OCI-LY7 (cell line): ENCODE data around the gene BOD1. TPM values are rescaled to one million over a fixed set of nuclear protein-coding genes. Genes with fewer than 3 reads are reported as not detected.

Source experiments
- BruUV-seq: library from RNA; stranded (reverse); fragments of 400-500 nt; replicated peaks from 2 replicates; lab custom pipeline; 2021; lab: Mats Ljungman, UMichigan
- CTCF ChIA-PET: fragments of 300-600 bp; sonication (Branson Sonifier 250); formaldehyde crosslinking; loops from one replicate; lab custom pipeline; 2022; ENCODE audit warnings: antibody characterized with exemption; ENCODE audit not compliant: unreplicated experiment; lab: Charles Lee
- POLR2A ChIA-PET: fragments of 300-600 bp; sonication (Branson Sonifier 250); formaldehyde crosslinking; loops from one replicate; lab custom pipeline; 2022; ENCODE audit warnings: antibody characterized with exemption; lab: Charles Lee
- DNase-seq: peaks from one replicate; pipeline ENCODE4 v3.0.0-alpha.2; 2015; ENCODE audit warnings: low spot score
- H2AFZ ChIP-seq: fragments of 200-600 bp; sonication (generic), shearing (Covaris generic); 2 replicates; pipeline ENCODE4 v1.6.1; 2014; ENCODE audit warnings: mild to moderate bottlenecking, antibody characterized with exemption, low read length, moderate library complexity
- H3K27ac ChIP-seq: fragments of 200-600 bp; sonication (generic); 2 replicates; pipeline ENCODE4 v1.5.1; 2014; ENCODE audit warnings: mixed run types, low read depth, mild to moderate bottlenecking, moderate library complexity, low read length, inconsistent platforms; ENCODE audit not compliant: poor library complexity, severe bottlenecking
- H3K36me3 ChIP-seq: fragments of 200-600 bp; sonication (generic); 2 replicates; pipeline ENCODE4 v1.6.1; 2014; ENCODE audit warnings: mild to moderate bottlenecking, antibody characterized with exemption, low read length, moderate library complexity, mixed read lengths; ENCODE audit not compliant: insufficient read depth
- H3K4me1 ChIP-seq: fragments of 200-600 bp; sonication (generic); 2 replicates; pipeline ENCODE4 v1.5.1; 2014; ENCODE audit warnings: mild to moderate bottlenecking, low read length; ENCODE audit not compliant: insufficient read depth, poor library complexity, severe bottlenecking
- H3K4me2 ChIP-seq: fragments of 200-600 bp; sonication (generic); 2 replicates; pipeline ENCODE4 v1.6.1; 2014; ENCODE audit warnings: mild to moderate bottlenecking, low read length
- H3K4me3 ChIP-seq: fragments of 200-600 bp; sonication (generic); 2 replicates; pipeline ENCODE4 v1.5.1; 2014; ENCODE audit warnings: mild to moderate bottlenecking, low read depth, low read length; ENCODE audit not compliant: poor library complexity, severe bottlenecking
- H3K79me2 ChIP-seq: fragments of 200-600 bp; sonication (generic); 2 replicates; pipeline ENCODE4 v1.6.1; 2016; ENCODE audit warnings: low read depth, mild to moderate bottlenecking, low read length, moderate library complexity, mixed read lengths; ENCODE audit not compliant: insufficient read depth
- H3K9me2 ChIP-seq: fragments of 200-600 bp; sonication (generic); 2 replicates; pipeline ENCODE4 v1.6.1; 2016; ENCODE audit warnings: mild to moderate bottlenecking, low read length, mixed read lengths; ENCODE audit not compliant: insufficient read depth
- H3K9me3 ChIP-seq: fragments of 200-600 bp; sonication (generic); 2 replicates; pipeline ENCODE4 v1.6.1; 2014; ENCODE audit warnings: mild to moderate bottlenecking, mixed run types, low read length, mixed read lengths
- H4K20me1 ChIP-seq: fragments of 200-600 bp; sonication (generic); 2 replicates; pipeline ENCODE4 v1.6.1; 2014; ENCODE audit warnings: mild to moderate bottlenecking, antibody characterized with exemption, low read length, moderate library complexity, mixed read lengths; ENCODE audit not compliant: insufficient read depth
- CTCF ChIP-seq: fragments of 200-600 bp; sonication (generic); conservative IDR thresholded peaks from 2 replicates; pipeline ENCODE4 v1.5.1; 2014; ENCODE audit warnings: mild to moderate bottlenecking, antibody characterized with exemption, low read length, moderate library complexity, mixed read lengths
- EZH2phosphoT487 ChIP-seq: fragments of 200-600 bp; sonication (generic); IDR thresholded peaks from 2 replicates; pipeline ENCODE4 v1.6.1; 2018; ENCODE audit warnings: low read depth, borderline replicate concordance, mild to moderate bottlenecking, mixed run types, antibody characterized with exemption, low read length, moderate library complexity, mixed read lengths
- intact Hi-C: fragments of 100-400 bp; cut with micrococcal nuclease; formaldehyde crosslinking; loops from one replicate; pipeline ENCODE4 v1.10.0; 2022; ENCODE audit not compliant: unreplicated experiment
- total RNA-seq, 2 experiments: library from RNA; depleted of rRNA in 1 of 2; stranded (reverse); fragments of >200 nt in 1 of 2; shearing (Covaris generic) in 1 of 2; gene quantifications; 2 replicates each; pipeline ENCODE4 v1.2.3, GENCODE V29; 2014 to 2022

The BOD1 gene
- total RNA-seq, 2 experiments from 2014 or later = 38.8 to 54.3 TPM

- ChIA-PET CTCF (interaction anchor here (1.3 kb wide), 1 partner anchor 105 kb away, joined by 3 read pairs; no protein-coding TSS in a partner anchor), POLR2A (interaction anchor here (1.1 to 1.3 kb wide), 2 partner anchors 13 to 68 kb away, joined by 3 to 4 read pairs; no protein-coding TSS in a partner anchor)
- DNase-seq = no peak
- H3K27ac ChIP-seq = no peak overlapping the region
- H3K9me3 ChIP-seq = no peaks in the 10 kb centered on the region
- intact Hi-C loops = loop anchor here (5.0 kb wide), 1 partner anchor 104 kb away; no protein-coding TSS in a partner anchor
- TF ChIP-seq CTCF (no peak), EZH2phosphoT487 (no peak)
- no peaks in the 10 kb centered on the region for H3K79me2 ChIP-seq
- H3K36me3 ChIP-seq = no peaks in the 10 kb centered on the region
- no TSS peak for BruUV-seq
- no peaks in the 10 kb centered on the region for H3K9me2 ChIP-seq
- H4K20me1 ChIP-seq = no peaks in the 10 kb centered on the region
- H3K4me3 ChIP-seq = no peak overlapping the region
- no peak overlapping the region for H2AFZ ChIP-seq
- H3K4me1 ChIP-seq = peaks cover 40% of the 10 kb centered on the region
- no peak overlapping the region for H3K4me2 ChIP-seq
These were observed 12.1 kb upstream of the BOD1 start for GRCh38 chr5:173628501-173628900.

GRCh38 chr5:173627860-173628392, 11.5 kb upstream of the BOD1 start:
- no peak for TF ChIP-seq EZH2phosphoT487
- TF ChIP-seq CTCF = no peak
- no peaks in the 10 kb centered on the region for H3K79me2 ChIP-seq
- no peaks in the 10 kb centered on the region for H4K20me1 ChIP-seq
- DNase-seq = no peak
- no peak overlapping the region for H2AFZ ChIP-seq
- peaks cover 40% of the 10 kb centered on the region for H3K4me1 ChIP-seq
- intact Hi-C loops = loop anchor here (2.0 to 5.0 kb wide), 2 partner anchors 71 to 104 kb away; no protein-coding TSS in a partner anchor
- H3K9me3 ChIP-seq = no peaks in the 10 kb centered on the region
- no TSS peak for BruUV-seq
- CTCF ChIA-PET = interaction anchor here (1.3 kb wide), 1 partner anchor 106 kb away, joined by 3 read pairs; no protein-coding TSS in a partner anchor
- H3K4me2 ChIP-seq = no peak overlapping the region
- no peak overlapping the region for H3K4me3 ChIP-seq
- no peaks in the 10 kb centered on the region for H3K9me2 ChIP-seq
- H3K36me3 ChIP-seq = no peaks in the 10 kb centered on the region
- POLR2A ChIA-PET = interaction anchor here (1.1 to 1.3 kb wide), 2 partner anchors 13 to 346 kb away, joined by 3 to 4 read pairs; no protein-coding TSS in a partner anchor
- no peak overlapping the region for H3K27ac ChIP-seq

- POLR2A ChIA-PET = interaction anchor here (0.9 to 1.3 kb wide), 5 partner anchors 12 to 347 kb away, joined by 3 to 4 read pairs (median 3); no protein-coding TSS in a partner anchor
- CTCF ChIA-PET = interaction anchor here (0.9 kb wide), 1 partner anchor 12 kb away, joined by 3 read pairs; no protein-coding TSS in a partner anchor
- BruUV-seq = no TSS peak
- no peak for DNase-seq
- Histone ChIP-seq H3K9me3 (no peaks in the 10 kb centered on the region), H3K4me2 (no peak overlapping the region), H3K4me1 (peaks cover 40% of the 10 kb centered on the region), H3K79me2 (no peaks in the 10 kb centered on the region), H3K9me2 (no peaks in the 10 kb centered on the region), H3K4me3 (no peak overlapping the region), H3K27ac (no peak overlapping the region), H4K20me1 (no peaks in the 10 kb centered on the region), H3K36me3 (no peaks in the 10 kb centered on the region), H2AFZ (no peak overlapping the region)
- intact Hi-C loops = loop anchor here (2.0 to 5.0 kb wide), 2 partner anchors 72 to 105 kb away; no protein-coding TSS in a partner anchor
- TF ChIP-seq CTCF = no peak
- TF ChIP-seq EZH2phosphoT487 = no peak
These were observed 10.8 kb upstream of the BOD1 start for GRCh38 chr5:173627271-173627670.
